Ammon's horn (tissue), 1 donor: ENCODE results near the gene INHBC.
"Not testable (repeated sequence)": the region's sequence is repeated elsewhere in the genome, so short reads cannot be mapped to it uniquely, and the experiment has no call there.

Experiments
- DNase-seq: peaks from one replicate; pipeline ENCODE4 v3.0.0-alpha.2; 2016; ENCODE audit warnings: low spot score

The INHBC gene, protein sequence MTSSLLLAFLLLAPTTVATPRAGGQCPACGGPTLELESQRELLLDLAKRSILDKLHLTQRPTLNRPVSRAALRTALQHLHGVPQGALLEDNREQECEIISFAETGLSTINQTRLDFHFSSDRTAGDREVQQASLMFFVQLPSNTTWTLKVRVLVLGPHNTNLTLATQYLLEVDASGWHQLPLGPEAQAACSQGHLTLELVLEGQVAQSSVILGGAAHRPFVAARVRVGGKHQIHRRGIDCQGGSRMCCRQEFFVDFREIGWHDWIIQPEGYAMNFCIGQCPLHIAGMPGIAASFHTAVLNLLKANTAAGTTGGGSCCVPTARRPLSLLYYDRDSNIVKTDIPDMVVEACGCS

GRCh38 chr12:57434517-57435223, at the start of gene INHBC:
Gene INHBC (plus strand): TSS chr12:57434784. CDS start chr12:57434887, 103 bp downstream.
- no peak for DNase-seq

DNA sequence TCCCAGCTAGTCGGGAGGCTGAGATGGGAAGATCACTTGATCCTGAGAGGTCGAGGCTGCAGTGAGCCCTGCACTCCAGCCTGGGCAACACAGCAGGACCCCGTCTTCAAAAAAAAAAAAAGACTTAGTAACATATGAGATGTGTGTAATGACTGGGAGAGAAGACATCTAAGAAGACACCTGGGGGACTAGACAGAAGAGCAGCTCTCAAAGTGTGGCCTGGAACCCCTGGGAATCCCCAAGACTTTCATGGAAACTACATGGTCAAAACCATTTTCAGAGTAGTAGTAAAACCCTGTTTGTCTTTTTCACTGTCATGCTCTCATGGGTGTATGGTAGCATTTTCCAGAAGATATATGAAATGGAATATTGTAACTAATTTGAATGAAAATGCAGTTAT, 49.0 kb upstream of the INHBC start:
- no peak for DNase-seq

- no peak for DNase-seq
These were observed 48.3 kb upstream of the INHBC start for GRCh38 chr12:57386187-57386720.

GRCh38 chr12:57388425-57388824, 46.2 kb upstream of the INHBC start:
- DNase-seq, result no peak

- no peak for DNase-seq
These were observed 45.6 kb upstream of the INHBC start for GRCh38 chr12:57389033-57389432.

- no peak for DNase-seq
These were observed 44.4 kb upstream of the INHBC start for GRCh38 chr12:57390174-57390573.

DNA sequence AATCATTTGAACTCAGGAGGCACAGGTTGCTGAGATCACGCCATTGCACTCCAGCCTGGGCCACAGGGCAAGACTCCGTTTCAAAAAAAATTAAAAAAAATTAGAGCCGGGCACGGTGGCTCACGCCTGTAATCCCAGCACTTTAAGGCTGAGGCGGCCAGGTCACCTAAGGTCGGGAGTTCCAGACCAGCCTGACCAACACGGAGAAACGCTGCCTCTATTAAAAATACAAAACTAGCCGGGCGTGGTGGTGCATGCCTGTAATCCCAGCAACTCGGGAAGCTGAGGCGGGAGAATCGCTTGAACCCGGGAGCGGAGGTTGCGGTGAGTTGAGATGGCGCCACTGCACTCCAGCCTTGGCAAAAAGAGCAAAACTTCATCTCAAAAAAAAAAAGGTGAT, 39.5 kb upstream of the INHBC start:
- DNase-seq, result no peak

DNA sequence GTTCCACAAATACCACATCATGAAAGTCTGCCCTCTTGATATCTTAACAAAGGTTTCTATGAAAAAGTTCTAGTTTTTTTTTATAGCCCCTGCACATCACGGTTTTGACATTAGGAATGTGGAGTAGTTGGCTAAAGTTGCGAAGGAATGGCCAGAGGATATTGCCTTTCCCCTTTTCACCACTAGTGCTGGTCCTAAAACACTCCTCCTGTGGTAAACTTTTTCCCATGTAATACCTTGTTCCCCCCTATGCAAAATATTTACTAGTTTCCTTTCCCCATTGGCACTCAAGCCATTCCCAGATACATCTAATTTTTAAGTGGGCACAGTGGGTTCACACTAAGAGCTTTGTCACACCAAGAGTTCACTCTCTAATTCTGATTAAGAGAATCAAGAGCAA, 37.1 kb upstream of the INHBC start:
- no peak for DNase-seq

GRCh38 chr12:57399718-57400463, 34.7 kb upstream of the INHBC start:
- DNase-seq, result not testable (repeated sequence)

DNA sequence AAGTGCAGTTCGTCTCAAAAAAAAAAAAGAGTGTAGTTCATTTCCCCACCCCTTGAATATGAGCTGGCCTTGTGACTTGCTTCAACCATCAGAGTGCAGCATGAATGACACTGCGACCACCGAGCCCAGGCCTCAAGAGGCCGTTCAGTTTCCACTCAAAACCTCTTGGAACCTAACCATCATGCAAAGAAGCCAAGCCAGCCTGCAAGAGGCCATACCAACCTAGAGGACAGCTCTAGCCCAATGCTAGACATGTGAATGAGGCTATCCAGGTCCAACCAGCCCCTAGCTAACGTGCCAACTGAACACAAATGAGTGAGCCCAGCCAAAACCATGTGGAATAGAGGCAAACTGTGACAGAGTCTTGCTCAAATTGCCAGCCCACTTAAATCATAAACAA, 33.4 kb upstream of the INHBC start:
- peak; percentile 13 for DNase-seq

DNA sequence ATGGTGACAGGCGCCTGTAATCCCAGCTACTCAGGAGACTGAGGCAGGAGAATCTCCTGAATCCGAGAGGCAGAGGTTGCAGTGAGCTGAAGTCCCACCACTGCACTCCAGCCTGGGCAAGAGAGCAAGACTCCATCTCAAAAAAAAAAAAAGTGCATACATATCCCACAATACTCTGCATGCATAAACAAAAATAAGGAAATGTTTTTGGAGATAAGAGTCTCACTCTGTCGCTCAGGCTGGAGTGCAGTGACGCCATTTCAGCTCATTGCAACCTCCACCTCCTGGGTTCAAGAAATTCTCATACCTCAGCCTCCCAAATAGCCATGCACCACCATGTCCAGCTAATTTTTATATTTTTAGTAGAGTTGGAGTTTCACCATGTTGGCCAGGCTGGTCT, 32.4 kb upstream of the INHBC start:
- DNase-seq, result not testable (repeated sequence)

GRCh38 chr12:57404966-57405640, 29.5 kb upstream of the INHBC start:
- no peak for DNase-seq

DNA sequence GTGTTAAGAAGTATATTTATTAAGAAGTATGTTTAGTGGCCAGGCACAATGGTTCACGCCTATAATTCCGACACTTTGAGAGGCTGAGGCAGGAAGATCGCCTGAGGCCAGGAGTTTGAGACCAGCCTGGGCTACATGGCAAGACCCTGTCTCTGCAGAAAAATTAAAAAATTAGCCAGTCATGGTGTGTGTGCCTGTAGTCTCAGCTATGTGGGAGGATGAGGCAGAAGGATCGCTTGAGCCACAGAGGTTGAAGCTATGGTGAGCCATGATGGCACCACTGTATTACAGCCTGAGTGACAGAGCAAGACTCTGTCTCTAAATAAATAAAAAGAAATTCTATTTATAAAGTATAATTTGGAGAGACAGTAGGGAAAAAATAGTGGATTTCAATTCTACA, 24.1 kb upstream of the INHBC start:
- no peak for DNase-seq

GRCh38 chr12:57414160-57414559, 20.4 kb upstream of the INHBC start:
- DNase-seq, result not testable (repeated sequence)

GRCh38 chr12:57415088-57415487, 19.5 kb upstream of the INHBC start:
- DNase-seq, result no peak

DNA sequence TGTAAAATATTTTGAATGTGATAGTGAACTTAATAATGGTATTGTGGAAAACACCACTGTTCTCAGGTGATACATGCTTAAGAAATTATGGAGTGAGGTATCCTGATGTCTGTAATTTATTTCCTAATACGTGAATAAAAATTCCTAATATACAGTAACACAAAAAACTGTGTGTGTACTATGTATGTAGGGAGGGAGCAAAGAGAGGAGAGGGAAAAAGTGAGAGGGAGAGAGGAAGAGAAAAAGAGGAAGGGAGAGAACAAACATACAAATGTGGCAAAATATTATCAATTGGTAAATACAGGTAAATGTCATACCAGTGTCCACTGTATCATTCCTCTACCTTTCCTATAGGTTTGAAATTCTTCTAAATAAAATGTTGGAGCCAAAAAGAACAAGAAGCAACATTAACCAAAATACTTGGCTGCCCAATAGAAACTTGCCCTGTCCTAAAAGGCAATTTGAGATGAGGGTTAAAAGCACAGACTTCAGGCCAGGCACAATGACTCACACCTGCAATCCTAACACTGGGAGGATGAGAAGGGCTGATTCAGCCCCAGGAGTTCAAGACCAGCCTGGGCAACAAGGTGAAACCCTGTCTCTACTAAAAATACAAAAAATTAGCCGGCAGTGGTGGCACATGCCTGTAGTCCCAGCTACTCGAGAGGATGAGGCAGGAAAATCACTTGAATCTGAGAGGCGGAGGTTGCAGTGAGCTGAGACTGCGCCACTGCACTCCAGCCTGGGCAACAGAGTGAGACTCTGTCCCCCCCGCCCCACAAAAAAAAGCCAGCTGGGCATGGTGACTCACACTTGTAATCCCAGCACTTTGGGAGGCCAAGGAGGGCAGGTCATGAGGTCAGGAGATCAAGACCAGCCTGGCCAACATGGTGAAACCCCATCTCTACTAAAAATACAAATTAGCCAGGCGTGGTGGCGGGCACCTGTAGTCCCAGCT, 18.3 kb upstream of the INHBC start:
- DNase-seq, result no peak

DNA sequence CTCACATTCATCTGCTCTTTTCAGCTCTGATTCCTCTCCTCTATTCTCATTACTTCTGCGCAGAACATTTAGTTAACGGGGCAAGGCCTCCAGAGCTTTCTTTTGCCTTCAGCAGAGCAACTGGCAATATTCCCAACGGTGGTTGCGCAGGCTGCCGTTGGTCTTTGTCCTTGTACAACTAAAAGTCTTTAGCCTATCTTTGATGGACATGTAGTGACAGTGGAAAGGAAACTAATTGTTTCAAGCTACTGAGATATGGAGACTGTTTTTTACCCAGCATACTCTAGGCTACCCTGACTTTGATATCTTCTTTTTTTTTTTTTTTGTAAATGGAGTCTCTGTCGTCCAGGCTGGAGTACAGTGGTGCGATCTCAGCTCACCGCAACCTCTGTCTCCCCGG, 16.3 kb upstream of the INHBC start:
- DNase-seq, result peak; percentile 21

GRCh38 chr12:57419495-57419894, 15.1 kb upstream of the INHBC start:
- DNase-seq, result no peak

- DNase-seq, result no peak
These were observed 14.1 kb upstream of the INHBC start for GRCh38 chr12:57420482-57420881.

DNA sequence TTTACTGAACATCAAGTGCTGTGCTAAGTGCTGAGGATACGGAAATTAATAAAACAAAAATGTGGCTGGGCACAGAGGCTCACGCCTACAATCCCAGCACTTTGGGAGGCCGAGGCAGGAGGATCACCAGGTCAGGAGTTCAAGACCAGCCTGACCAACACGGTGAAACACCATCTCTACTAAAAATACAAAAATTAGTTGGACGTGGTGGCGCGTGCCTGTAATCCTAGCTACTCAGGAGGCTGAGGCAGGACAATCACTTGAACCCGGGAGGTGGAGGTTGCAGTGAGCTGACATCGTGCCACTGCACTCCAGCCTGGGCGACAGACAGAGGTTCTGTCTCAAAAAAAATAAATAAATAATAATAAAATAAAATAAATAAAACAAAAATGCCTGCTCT, 7.6 kb upstream of the INHBC start:
- not testable (repeated sequence) for DNase-seq

DNA sequence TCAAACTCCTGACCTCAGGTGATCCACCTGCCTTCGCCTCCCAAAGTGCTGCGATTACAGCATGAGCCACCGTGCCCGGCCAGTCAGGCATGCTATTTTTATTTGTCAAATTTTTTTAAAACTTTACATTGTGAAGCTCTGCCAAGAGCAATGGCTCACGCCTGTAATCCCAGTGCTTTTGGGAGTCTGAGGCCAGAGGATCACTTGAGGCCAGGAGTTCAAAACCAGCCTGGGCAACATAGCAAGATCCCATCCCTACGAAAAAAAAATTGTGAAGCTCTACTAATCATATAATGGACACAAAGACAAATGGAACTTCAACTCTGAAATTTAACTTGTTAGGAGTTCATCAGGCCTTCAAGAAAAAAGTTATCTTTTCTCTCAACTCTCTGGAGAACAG, 5.6 kb upstream of the INHBC start:
- DNase-seq, result no peak
